GM19025 (cell line): ENCODE results near the gene OR7C1.
"Not testable (repeated sequence)": the region's sequence is repeated elsewhere in the genome, so short reads cannot be mapped to it uniquely, and the experiment has no call there.

Experiments used
- ATAC-seq: cut with Tn5 transposase; IDR thresholded peaks from one replicate; pipeline ENCODE4 v1.9.1; 2021; ENCODE audit warnings: mild to moderate bottlenecking, low read depth, moderate library complexity; ENCODE audit not compliant: unreplicated experiment

Gene OR7C1

GRCh38 chr19:14768001-14768400, 67.0 kb downstream of the OR7C1 start:
- ATAC-seq = no peak

- no peak for ATAC-seq
Observed at GRCh38 chr19:14767466-14767971, 67.5 kb downstream of the OR7C1 start.

- not testable (repeated sequence) for ATAC-seq
Observed at GRCh38 chr19:14765841-14766240, 69.1 kb downstream of the OR7C1 start.

GRCh38 chr19:14765403-14765802, 69.6 kb downstream of the OR7C1 start:
- not testable (repeated sequence) for ATAC-seq

- no peak for ATAC-seq
Observed at GRCh38 chr19:14764401-14764800, 70.6 kb downstream of the OR7C1 start.

GRCh38 chr19:14763497-14764145, 71.4 kb downstream of the OR7C1 start:
- ATAC-seq = no peak

GRCh38 chr19:14762111-14762510, 72.9 kb downstream of the OR7C1 start:
- ATAC-seq = no peak

GRCh38 chr19:14761607-14762006, 73.4 kb downstream of the OR7C1 start:
- ATAC-seq = no peak

GRCh38 chr19:14758816-14759215, 76.2 kb downstream of the OR7C1 start:
- no peak for ATAC-seq

- no peak for ATAC-seq
Observed at GRCh38 chr19:14748601-14749000, 86.4 kb downstream of the OR7C1 start.
